HG03354 (cell line): ENCODE results near the gene EFNB1.
A peak's percentile ranks its signal among the peaks of the same experiment; 100 is the strongest.
"Not testable (repeated sequence)": the region's sequence is repeated elsewhere in the genome, so short reads cannot be mapped to it uniquely, and the experiment has no call there.

ENCODE experiments used
- ATAC-seq: cut with Tn5 transposase; IDR thresholded peaks from one replicate; pipeline ENCODE4 v1.9.1; 2021; ENCODE audit warnings: mild to moderate bottlenecking; ENCODE audit not compliant: unreplicated experiment, poor library complexity, severe bottlenecking

Gene EFNB1

GRCh38 chrX:68828740-68829581 lies at the start of gene EFNB1:
Gene EFNB1 (plus strand): TSS chrX:68829021. CDS start chrX:68829777, 756 bp downstream.
- peak; percentile 92 for ATAC-seq

GRCh38 chrX:68781295-68781694 lies 47.5 kb upstream of the EFNB1 start:
- not testable (repeated sequence) for ATAC-seq

- no peak for ATAC-seq
These were observed 44.0 kb upstream of the EFNB1 start for GRCh38 chrX:68784816-68785215.

- not testable (repeated sequence) for ATAC-seq
These were observed 42.2 kb upstream of the EFNB1 start for GRCh38 chrX:68786581-68786980.

- no peak for ATAC-seq
These were observed 38.9 kb upstream of the EFNB1 start for GRCh38 chrX:68789966-68790365.

GRCh38 chrX:68792083-68792482 lies 36.7 kb upstream of the EFNB1 start:
- no peak for ATAC-seq

GRCh38 chrX:68794461-68794860 lies 34.4 kb upstream of the EFNB1 start:
- ATAC-seq = no peak

GRCh38 chrX:68795741-68796140 lies 33.1 kb upstream of the EFNB1 start:
- no peak for ATAC-seq

GRCh38 chrX:68798400-68798799 lies 30.4 kb upstream of the EFNB1 start:
- not testable (repeated sequence) for ATAC-seq

GRCh38 chrX:68801737-68802290 lies 27.0 kb upstream of the EFNB1 start:
- no peak for ATAC-seq

GRCh38 chrX:68807818-68808217 lies 21.0 kb upstream of the EFNB1 start:
- ATAC-seq = no peak

- no peak for ATAC-seq
These were observed 20.0 kb upstream of the EFNB1 start for GRCh38 chrX:68808686-68809357.

- ATAC-seq = no peak
These were observed 8.2 kb upstream of the EFNB1 start for GRCh38 chrX:68820476-68821110.

- no peak for ATAC-seq
These were observed 7.2 kb upstream of the EFNB1 start for GRCh38 chrX:68821616-68822015.

- ATAC-seq = no peak
These were observed 6.0 kb upstream of the EFNB1 start for GRCh38 chrX:68822641-68823410.

GRCh38 chrX:68823413-68824151 lies 5.2 kb upstream of the EFNB1 start:
- ATAC-seq = no peak

- ATAC-seq = no peak
These were observed 4.7 kb upstream of the EFNB1 start for GRCh38 chrX:68824152-68824433.

- ATAC-seq = no peak
These were observed 4.2 kb upstream of the EFNB1 start for GRCh38 chrX:68824565-68825125.
